Measurements from ENCODE around the gene PCGF5. TPM values are rescaled to one million over a fixed set of nuclear protein-coding genes. Genes with fewer than 3 reads are reported as not detected.

The PCGF5 gene
- total RNA-seq, 1 donor from 2014 or later, result 35.9 TPM

DNA sequence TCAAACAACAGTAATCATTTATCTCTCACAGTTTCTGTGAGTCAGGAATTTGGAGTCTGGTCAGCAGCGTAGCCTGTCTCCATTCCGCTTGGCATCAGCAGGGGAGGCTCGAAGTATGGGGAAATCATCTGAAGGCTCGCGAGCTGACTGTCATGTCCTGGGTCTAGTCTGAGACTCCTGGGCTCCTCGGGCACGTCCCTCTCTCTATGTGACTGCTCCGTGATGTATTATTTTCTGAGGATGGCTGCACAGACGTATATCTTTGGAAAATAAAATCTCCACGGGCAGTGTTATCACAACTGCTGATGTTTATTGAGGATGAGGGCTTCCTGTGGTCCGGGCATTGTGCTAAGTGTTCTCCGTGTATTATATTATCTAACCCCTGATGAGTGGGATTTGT is 23.3 kb upstream of the PCGF5 start:
- Mint-ChIP-seq H3K27me3 (ENCODE audit: low read depth) (no peaks in the 10 kb centered on the region), H3K4me1 (ENCODE audit: low read depth) (peaks cover 70% of the 10 kb centered on the region), H3K27ac (no peak overlapping the region), H3K9me3 (no peaks in the 10 kb centered on the region), H3K36me3 (ENCODE audit: low read depth) (peaks cover 20% of the 10 kb centered on the region), H3K4me3 (ENCODE audit: low read depth) (no peak overlapping the region)
- intact Hi-C loops (cut with micrococcal nuclease), result no loop called here
- DNase-seq (ENCODE audit: low spot score), result no peak

DNA sequence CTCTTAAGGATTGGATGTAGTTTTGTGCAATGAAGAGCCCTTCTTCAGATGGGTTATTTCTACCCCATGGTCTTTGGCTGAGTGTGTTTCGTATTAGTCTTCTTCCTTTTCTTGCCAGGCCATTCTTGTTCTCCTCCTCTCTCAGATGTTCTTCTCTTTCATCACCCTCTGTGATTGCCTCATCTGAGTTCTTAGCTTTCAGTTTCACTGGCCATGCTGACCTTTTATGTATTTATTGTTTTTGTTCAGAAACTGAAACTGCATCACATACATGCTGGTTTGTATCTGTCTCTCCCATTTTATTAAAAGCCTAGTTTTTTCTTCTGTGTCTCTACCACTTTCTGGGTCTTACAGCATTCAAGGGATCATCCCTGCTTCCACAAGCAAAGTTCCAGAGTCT is 21.7 kb upstream of the PCGF5 start:
- H3K27me3 Mint-ChIP-seq (ENCODE audit: low read depth), result no peaks in the 10 kb centered on the region
- peaks cover 73% of the 10 kb centered on the region for H3K4me1 Mint-ChIP-seq (ENCODE audit: low read depth)
- peak overlapping the region; percentile 1 for H3K4me3 Mint-ChIP-seq (ENCODE audit: low read depth)
- H3K9me3 Mint-ChIP-seq, result no peaks in the 10 kb centered on the region
- H3K27ac Mint-ChIP-seq, result peak overlapping the region; percentile 76
- intact Hi-C loops (cut with micrococcal nuclease), result no loop called here
- peaks cover 12% of the 10 kb centered on the region for H3K36me3 Mint-ChIP-seq (ENCODE audit: low read depth)
- no peak for DNase-seq (ENCODE audit: low spot score)

DNA sequence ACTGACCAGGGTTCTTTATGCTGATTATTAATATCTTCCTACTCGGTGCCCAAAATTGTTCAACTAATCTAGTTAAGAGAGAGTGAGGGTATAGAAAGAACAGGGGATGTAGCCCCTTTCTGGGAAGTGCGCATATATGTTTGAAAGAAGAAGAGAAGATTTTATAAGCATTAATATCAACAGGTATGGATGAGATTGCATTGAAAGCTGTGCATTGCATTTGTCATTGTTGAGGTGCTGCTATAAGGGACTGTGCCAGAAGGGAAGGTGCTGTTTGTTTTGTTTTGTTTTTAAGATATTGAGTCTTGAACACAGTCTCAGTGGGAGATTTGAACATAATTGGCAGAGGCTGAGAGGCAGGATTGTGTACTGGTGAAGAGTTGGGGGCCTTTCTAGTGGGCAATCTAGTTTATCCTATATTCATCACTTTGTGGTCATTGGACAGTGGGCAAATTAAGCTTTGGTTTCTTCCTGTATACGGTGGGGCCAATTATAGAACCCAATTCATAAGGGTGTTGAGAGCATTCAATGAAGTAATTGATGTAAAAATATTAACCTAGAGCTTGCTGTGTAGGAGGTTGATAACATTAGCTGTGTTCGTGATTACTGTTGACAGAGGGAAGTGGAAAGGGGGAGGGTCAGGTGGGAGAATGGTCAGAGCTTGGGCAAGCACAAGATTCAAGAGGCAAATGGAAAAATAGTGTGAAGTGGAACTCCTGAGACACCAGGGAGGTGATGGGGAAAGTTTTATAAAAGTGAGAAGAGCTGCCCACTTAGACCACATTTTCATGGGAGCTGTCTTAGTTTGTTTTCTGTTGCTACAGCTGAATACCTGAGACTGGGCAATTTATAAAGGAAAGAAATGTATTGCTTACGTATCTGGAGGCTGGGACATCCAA is 19.9 kb upstream of the PCGF5 start:
- DNase-seq (ENCODE audit: low spot score), result no peak
- intact Hi-C loops (cut with micrococcal nuclease), result loop anchor here (1.0 to 5.0 kb wide), 5 partner anchors 10 to 328 kb away; partner anchors contain the start of genes PCGF5 and RPP30
- Mint-ChIP-seq H3K4me3 (ENCODE audit: low read depth) (peak overlapping the region; percentile 58), H3K27me3 (ENCODE audit: low read depth) (no peaks in the 10 kb centered on the region), H3K36me3 (ENCODE audit: low read depth) (peaks cover 9% of the 10 kb centered on the region), H3K27ac (peak overlapping the region; percentile 76), H3K9me3 (no peaks in the 10 kb centered on the region), H3K4me1 (ENCODE audit: low read depth) (peaks cover 69% of the 10 kb centered on the region)

DNA sequence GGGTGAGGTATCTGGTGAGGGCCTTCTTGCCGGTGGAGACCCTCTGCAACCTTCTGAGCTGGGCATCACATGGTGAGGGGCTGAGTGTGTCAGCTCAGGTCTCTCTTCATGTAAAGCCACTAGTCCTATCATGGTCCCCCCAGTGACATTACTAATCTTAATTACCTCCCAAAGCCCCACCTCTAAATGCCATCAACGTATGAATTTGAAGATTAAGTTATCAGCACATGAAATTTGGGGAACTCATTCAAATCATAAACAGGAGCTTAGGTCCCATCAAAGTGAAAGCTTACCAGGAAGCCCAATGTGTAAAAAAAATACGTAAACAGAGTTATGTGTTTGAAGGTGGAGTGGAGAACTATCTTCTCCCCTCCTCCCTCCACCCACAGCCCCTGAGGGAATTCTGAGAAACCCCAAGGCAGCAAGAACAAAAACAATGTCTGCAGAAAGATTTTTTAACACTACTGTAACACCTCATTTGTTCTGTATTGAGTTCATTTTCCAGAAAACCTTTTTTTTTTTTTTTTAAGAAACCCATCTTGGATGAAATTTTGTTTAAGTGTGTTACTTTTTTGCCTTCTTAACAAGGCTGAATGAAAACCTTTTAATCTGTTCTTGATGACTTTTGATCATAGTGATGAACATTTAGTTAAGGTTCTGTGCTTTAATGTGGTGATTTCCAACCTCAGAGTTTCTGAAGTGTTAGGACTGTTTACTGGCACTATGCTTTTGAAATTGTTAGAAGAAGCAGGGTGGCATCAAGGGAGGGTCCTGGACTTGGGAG is 19.1 kb upstream of the PCGF5 start:
- Mint-ChIP-seq H3K36me3 (ENCODE audit: low read depth) (peaks cover 9% of the 10 kb centered on the region), H3K27ac (peak overlapping the region; percentile 76), H3K9me3 (no peaks in the 10 kb centered on the region), H3K4me1 (ENCODE audit: low read depth) (peaks cover 73% of the 10 kb centered on the region), H3K4me3 (ENCODE audit: low read depth) (peak overlapping the region; percentile 58), H3K27me3 (ENCODE audit: low read depth) (no peaks in the 10 kb centered on the region)
- peak; percentile 26 for DNase-seq (ENCODE audit: low spot score)
- intact Hi-C loops (cut with micrococcal nuclease), result loop anchor here (1.0 to 5.0 kb wide), 5 partner anchors 9 to 329 kb away; partner anchors contain the start of genes PCGF5 and RPP30

DNA sequence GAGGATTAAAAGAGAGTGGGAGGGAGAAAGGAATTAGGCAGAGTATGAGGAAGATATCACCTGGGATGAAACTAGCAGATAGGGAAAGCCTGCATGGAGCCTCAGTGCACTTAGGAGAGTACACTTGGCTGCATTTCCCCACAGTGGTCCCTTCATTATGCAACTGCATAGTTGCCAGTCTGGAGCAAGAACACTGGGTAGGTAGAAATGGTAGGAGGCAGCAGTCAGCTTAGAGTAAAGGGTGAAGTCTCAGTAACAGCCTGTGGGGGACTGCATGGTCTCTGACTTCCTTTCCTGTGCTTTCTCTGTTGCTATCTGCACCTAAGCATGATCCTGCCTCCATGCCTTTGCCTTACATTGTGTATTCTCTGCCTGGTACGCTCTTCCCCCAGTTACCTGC is 14.0 kb upstream of the PCGF5 start:
- peaks cover 69% of the 10 kb centered on the region for H3K4me1 Mint-ChIP-seq (ENCODE audit: low read depth)
- peak overlapping the region; percentile 17 for H3K4me3 Mint-ChIP-seq (ENCODE audit: low read depth)
- peaks cover 6% of the 10 kb centered on the region for H3K36me3 Mint-ChIP-seq (ENCODE audit: low read depth)
- H3K27ac Mint-ChIP-seq, result peak overlapping the region; percentile 74
- no peak for DNase-seq (ENCODE audit: low spot score)
- no peaks in the 10 kb centered on the region for H3K27me3 Mint-ChIP-seq (ENCODE audit: low read depth)
- intact Hi-C loops (cut with micrococcal nuclease), result no loop called here
- H3K9me3 Mint-ChIP-seq, result no peaks in the 10 kb centered on the region

DNA sequence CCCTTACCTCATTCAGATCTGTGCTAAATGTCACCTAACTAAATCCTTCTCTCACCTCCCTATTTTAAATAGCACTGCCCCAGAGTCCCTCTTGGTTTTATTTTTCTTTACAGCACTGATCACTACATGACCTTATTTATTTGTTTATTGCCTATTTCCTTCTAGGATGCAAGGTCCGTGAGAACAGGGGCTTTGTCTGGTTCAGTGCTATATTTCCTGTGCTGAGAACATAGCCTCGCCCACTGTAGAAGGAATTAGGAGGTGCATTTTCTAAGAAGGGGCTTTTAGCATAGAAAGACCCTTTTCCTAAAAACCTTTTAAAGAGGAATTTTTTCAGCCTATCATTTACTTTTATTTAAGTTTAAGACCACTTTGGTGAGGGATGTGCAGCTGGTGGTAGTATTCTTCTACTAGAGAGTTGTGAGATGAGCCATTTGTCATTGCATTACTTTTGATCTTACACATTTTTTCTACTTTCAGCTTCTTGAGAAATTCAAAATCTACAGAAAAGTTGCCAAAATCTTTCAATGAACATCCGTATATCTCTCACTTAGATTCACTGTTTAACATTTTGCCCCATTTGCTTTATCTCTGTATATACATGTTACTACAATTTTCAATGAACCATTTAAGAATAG is 13.5 kb upstream of the PCGF5 start:
- intact Hi-C loops (cut with micrococcal nuclease), result no loop called here
- Mint-ChIP-seq H3K27ac (peak overlapping the region; percentile 74), H3K36me3 (ENCODE audit: low read depth) (peaks cover 6% of the 10 kb centered on the region), H3K4me1 (ENCODE audit: low read depth) (peaks cover 65% of the 10 kb centered on the region), H3K9me3 (no peaks in the 10 kb centered on the region), H3K4me3 (ENCODE audit: low read depth) (peak overlapping the region; percentile 17), H3K27me3 (ENCODE audit: low read depth) (no peaks in the 10 kb centered on the region)
- no peak for DNase-seq (ENCODE audit: low spot score)

DNA sequence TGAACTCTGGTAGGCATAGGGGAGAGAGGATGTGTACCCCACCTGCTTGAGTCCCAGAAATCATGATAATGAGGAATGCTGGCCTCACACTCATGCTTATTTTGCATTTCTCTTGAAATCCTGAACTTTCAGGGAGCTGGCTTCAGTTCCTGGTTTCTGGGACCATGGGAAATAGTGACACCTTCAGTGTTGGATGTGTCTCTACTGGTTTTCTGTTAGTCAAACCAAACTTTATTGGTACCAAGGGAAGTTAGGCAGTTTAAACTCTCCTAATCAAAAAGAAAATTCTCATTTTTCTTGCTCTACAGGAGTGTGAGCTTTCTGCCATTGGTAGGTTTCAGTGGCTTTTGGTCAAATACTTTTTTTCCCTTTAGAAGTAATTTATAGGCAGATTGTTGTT is 11.8 kb upstream of the PCGF5 start:
- peaks cover 51% of the 10 kb centered on the region for H3K4me1 Mint-ChIP-seq (ENCODE audit: low read depth)

DNA sequence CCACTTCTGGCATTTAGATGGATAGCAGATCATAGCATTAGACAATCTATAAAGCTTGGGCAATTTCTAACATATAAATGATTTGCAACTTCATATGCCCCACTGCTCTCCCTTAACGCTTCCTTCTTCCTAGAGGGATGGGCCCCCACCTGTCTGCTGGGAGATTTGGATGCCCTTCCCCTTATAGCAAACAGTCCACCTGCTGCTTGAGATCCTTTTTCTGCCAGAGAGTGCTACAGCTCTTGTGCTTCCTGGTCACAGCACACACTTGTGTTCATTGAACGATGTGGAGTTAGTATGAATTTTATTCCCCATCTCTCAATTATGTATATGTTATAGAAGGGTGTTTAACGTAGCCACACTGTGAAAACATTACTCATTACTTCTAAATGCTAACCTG is 10.4 kb upstream of the PCGF5 start:
- intact Hi-C loops (cut with micrococcal nuclease), result loop anchor here (1.0 kb wide), 1 partner anchor 9 kb away; no protein-coding TSS in a partner anchor
- no peak overlapping the region for H3K4me3 Mint-ChIP-seq (ENCODE audit: low read depth)
- H3K4me1 Mint-ChIP-seq (ENCODE audit: low read depth), result peaks cover 47% of the 10 kb centered on the region
- no peak overlapping the region for H3K27ac Mint-ChIP-seq
- no peak for DNase-seq (ENCODE audit: low spot score)
- H3K27me3 Mint-ChIP-seq (ENCODE audit: low read depth), result no peaks in the 10 kb centered on the region
- H3K9me3 Mint-ChIP-seq, result no peaks in the 10 kb centered on the region
- peaks cover 6% of the 10 kb centered on the region for H3K36me3 Mint-ChIP-seq (ENCODE audit: low read depth)

More for the DNA sequence above, 11.8 kb upstream of the PCGF5 start:
- Mint-ChIP-seq H3K4me3 (ENCODE audit: low read depth) (no peak overlapping the region), H3K36me3 (ENCODE audit: low read depth) (peaks cover 6% of the 10 kb centered on the region), H3K9me3 (no peaks in the 10 kb centered on the region), H3K27me3 (ENCODE audit: low read depth) (no peaks in the 10 kb centered on the region), H3K27ac (no peak overlapping the region)
- DNase-seq (ENCODE audit: low spot score), result no peak
- intact Hi-C loops (cut with micrococcal nuclease), result no loop called here

DNA sequence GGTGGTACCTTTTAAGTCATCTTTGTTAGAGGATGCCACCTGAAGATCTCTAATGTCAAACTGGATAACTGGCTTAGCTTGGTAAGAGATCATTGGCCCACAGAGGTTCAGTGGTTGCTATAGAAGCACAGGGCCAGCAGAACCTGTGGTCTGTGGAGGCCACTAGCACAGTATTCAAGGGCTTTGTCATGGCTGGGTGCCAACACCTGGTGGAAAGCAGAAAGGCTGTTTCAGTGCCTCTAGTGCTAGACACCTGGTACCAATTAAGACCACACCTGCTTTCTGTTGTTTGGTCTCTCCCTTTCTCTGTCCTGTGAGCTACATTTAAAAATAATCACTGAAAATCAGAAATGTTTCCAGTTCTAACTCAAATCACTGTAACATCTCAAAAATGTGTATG is 10.0 kb upstream of the PCGF5 start:
- Mint-ChIP-seq H3K4me1 (ENCODE audit: low read depth) (peaks cover 42% of the 10 kb centered on the region), H3K9me3 (no peaks in the 10 kb centered on the region), H3K4me3 (ENCODE audit: low read depth) (no peak overlapping the region), H3K27ac (no peak overlapping the region), H3K36me3 (ENCODE audit: low read depth) (peaks cover 6% of the 10 kb centered on the region), H3K27me3 (ENCODE audit: low read depth) (no peaks in the 10 kb centered on the region)
- intact Hi-C loops (cut with micrococcal nuclease), result loop anchor here (1.0 kb wide), 1 partner anchor 9 kb away; no protein-coding TSS in a partner anchor
- no peak for DNase-seq (ENCODE audit: low spot score)

DNA sequence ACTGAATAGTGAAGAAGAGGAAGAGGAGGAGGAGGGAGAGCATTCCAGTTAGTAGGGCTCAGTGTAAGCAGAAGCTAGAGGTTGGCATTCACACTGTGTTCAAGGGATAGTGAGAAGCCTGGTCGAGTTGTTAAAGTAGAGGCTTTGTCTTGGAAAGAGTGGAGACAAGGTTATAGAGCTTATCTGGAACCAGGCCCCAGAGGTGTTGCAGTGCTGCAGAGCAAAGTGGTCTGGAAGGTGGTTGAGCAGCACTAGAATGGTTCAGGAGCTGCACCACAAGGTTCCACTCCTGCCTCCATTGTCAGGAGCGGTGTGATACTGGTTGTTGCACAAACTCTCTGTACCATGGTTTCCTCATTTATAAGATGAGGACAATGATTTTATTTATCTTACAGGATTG is 8.8 kb upstream of the PCGF5 start:
- no peaks in the 10 kb centered on the region for H3K9me3 Mint-ChIP-seq
- peaks cover 6% of the 10 kb centered on the region for H3K36me3 Mint-ChIP-seq (ENCODE audit: low read depth)
- H3K4me1 Mint-ChIP-seq (ENCODE audit: low read depth), result peaks cover 33% of the 10 kb centered on the region
- no peak for DNase-seq (ENCODE audit: low spot score)
- no peak overlapping the region for H3K27ac Mint-ChIP-seq
- no peak overlapping the region for H3K4me3 Mint-ChIP-seq (ENCODE audit: low read depth)
- intact Hi-C loops (cut with micrococcal nuclease), result no loop called here
- no peaks in the 10 kb centered on the region for H3K27me3 Mint-ChIP-seq (ENCODE audit: low read depth)

DNA sequence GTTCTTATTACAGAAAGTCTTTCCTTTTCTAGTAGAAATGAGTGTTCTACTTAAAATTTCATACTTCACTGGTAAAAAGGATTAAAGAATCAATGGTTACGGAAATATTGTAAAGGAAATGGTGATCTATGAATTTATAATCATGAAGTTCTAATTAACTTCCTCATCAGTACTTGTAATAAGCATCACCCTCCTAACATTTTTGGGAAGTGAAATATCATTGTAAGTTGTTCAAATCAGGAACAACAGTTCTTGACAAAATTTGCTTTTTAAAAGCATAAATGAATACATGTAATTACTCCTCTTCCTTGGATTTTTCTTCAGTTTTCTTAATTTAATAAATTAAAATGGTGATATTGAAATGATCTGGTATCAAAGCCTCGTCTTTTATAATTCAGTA is 5.6 kb upstream of the PCGF5 start:
- no peak overlapping the region for H3K27ac Mint-ChIP-seq
- no peak overlapping the region for H3K4me3 Mint-ChIP-seq (ENCODE audit: low read depth)
- no peaks in the 10 kb centered on the region for H3K9me3 Mint-ChIP-seq
- H3K36me3 Mint-ChIP-seq (ENCODE audit: low read depth), result peaks cover 3% of the 10 kb centered on the region
- DNase-seq (ENCODE audit: low spot score), result no peak
- intact Hi-C loops (cut with micrococcal nuclease), result no loop called here
- peaks cover 15% of the 10 kb centered on the region for H3K4me1 Mint-ChIP-seq (ENCODE audit: low read depth)
- no peaks in the 10 kb centered on the region for H3K27me3 Mint-ChIP-seq (ENCODE audit: low read depth)

DNA sequence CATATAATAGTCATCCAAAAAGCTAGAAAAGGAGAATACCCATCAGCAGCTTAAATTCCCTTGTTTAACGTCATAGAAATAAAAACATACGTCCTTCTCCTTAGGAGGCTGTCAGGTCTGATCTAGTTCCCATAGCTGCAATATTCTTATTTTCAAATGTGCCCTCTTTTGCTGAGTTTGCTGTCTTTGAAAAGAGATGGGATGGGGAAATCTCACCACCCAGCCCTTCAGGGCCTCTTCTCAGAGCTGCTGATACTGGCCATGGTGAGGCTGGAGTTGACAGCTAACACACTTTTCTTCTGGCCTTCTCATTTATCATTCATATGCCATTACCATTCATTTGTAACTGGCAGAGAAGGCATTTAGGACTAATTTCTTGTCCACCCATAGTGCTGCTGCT is 5.1 kb upstream of the PCGF5 start:
- Mint-ChIP-seq H3K4me3 (ENCODE audit: low read depth) (no peak overlapping the region), H3K4me1 (ENCODE audit: low read depth) (peaks cover 14% of the 10 kb centered on the region), H3K36me3 (ENCODE audit: low read depth) (no peaks in the 10 kb centered on the region), H3K27ac (no peak overlapping the region), H3K27me3 (ENCODE audit: low read depth) (no peaks in the 10 kb centered on the region), H3K9me3 (no peaks in the 10 kb centered on the region)
- no peak for DNase-seq (ENCODE audit: low spot score)
- intact Hi-C loops (cut with micrococcal nuclease), result no loop called here

Data from activated T-helper 2 cell treated with anti-CD3 and anti-CD28 coated beads, Interferon-gamma antibody, Interleukin-2, Interleukin-4, amounts not matched to agents 10 μg/mL and 5 μg/mL and 100 μg/mL, durations not matched to agents 14 hours and 24 hours and 36 hours (primary cell).